ENCODE results near the gene BAX. TPM values are rescaled to one million over a fixed set of nuclear protein-coding genes. Genes with fewer than 3 reads are reported as not detected.

The BAX gene
- total and polyA plus RNA-seq, 2 donors (not counting 1 experiment from before 2014, with no cell fraction given), result 95.3 to 109 TPM

DNA sequence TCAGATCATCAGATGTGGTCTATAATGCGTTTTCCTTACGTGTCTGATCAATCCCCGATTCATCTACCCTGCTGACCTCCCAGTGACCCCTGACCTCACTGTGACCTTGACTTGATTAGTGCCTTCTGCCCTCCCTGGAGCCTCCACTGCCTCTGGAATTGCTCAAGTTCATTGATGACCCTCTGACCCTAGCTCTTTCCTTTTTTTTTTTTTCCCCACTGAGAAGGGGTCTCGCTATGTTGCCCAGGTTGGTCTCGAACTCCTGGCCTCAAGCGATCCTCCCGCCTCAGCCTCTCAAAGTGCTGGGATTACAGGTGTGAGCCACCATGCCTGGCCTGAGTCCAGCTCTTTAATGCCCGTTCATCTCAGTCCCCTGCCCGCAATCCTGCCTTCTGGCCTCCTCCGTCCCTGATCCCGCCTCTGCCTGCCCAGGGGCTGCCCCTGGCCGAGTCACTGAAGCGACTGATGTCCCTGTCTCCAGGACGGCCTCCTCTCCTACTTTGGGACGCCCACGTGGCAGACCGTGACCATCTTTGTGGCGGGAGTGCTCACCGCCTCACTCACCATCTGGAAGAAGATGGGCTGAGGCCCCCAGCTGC, 6.5 kb downstream of the BAX start:
- Histone ChIP-seq H3K27me3 (replicated peaks in 1 of 4; ENCODE audit: control extremely low read depth in 1 of 4, control insufficient read depth in 3 of 4, insufficient read depth in 4 of 4, low read length in 3 of 4) (no peaks in the 10 kb centered on the region), H3K36me3 (replicated peaks in 1 of 2; ENCODE audit: control extremely low read depth in 1 of 2, control insufficient read depth in 1 of 2, extremely low read depth in 1 of 2, insufficient read depth in 2 of 2, low read length in 1 of 2) (peaks cover 1 to 7% of the 10 kb centered on the region in 2 experiments), H3K4me2 (replicated peaks; ENCODE audit: low read depth, low read length, poor library complexity, severe bottlenecking) (no peak overlapping the region), H3K27ac (ENCODE audit: low read length in 2 of 2) (peak overlapping the region in 1 of 2 donors; percentile 88), H3K4me1 (ENCODE audit: control insufficient read depth in 2 of 2, insufficient read depth in 2 of 2, low read length in 2 of 2) (peaks cover 31 to 37% of the 10 kb centered on the region in 2 donors), H3K79me2 (ENCODE audit: control insufficient read depth, insufficient read depth, low read length) (peaks cover 27% of the 10 kb centered on the region), H3K9me3 (ENCODE audit: control extremely low read depth in 1 of 3, control insufficient read depth in 2 of 3, insufficient read depth in 1 of 3, low read length in 2 of 3) (no peaks in the 10 kb centered on the region), H4K20me1 (ENCODE audit: control insufficient read depth, insufficient read depth, low read length, poor library complexity, severe bottlenecking) (peaks cover 8% of the 10 kb centered on the region), H3K9ac (ENCODE audit: low read length) (no peak overlapping the region), H2AFZ (ENCODE audit: insufficient read depth, low read depth, low read length, poor library complexity, severe bottlenecking) (no peak overlapping the region), H3K4me3 (ENCODE audit: control extremely low read depth in 1 of 5, extremely low read depth in 1 of 5, insufficient read depth in 1 of 5, low read depth in 2 of 5, low read length in 4 of 5) (no peak overlapping the region)
- no peak for ATAC-seq (ENCODE audit: low read depth)
- 95% methylated on average over 17 of the region's 19 CpGs for WGBS (ENCODE audit: insufficient coverage)
- intact Hi-C loops (cut with micrococcal nuclease), result no loop called here
- Mint-ChIP-seq H3K27ac (no peak overlapping the region), H3K9me3 (ENCODE audit: insufficient read depth) (no peaks in the 10 kb centered on the region), H3K4me3 (no peak overlapping the region), H3K4me1 (peaks cover 52% of the 10 kb centered on the region), H3K27me3 (no peaks in the 10 kb centered on the region)
- POLR2A ChIA-PET, result interaction anchor here (0.7 to 1.5 kb wide), 3 partner anchors 88 to 324 kb away, joined by 3 to 6 read pairs (median 4); partner anchors contain the start of gene DBP
- no peak for TF ChIP-seq EZH2 (IDR thresholded peaks at IDR 0.05; ENCODE audit: borderline replicate concordance, insufficient read depth, low read depth, low read length, poor library complexity, severe bottlenecking)
- TF ChIP-seq, protein P1, sequence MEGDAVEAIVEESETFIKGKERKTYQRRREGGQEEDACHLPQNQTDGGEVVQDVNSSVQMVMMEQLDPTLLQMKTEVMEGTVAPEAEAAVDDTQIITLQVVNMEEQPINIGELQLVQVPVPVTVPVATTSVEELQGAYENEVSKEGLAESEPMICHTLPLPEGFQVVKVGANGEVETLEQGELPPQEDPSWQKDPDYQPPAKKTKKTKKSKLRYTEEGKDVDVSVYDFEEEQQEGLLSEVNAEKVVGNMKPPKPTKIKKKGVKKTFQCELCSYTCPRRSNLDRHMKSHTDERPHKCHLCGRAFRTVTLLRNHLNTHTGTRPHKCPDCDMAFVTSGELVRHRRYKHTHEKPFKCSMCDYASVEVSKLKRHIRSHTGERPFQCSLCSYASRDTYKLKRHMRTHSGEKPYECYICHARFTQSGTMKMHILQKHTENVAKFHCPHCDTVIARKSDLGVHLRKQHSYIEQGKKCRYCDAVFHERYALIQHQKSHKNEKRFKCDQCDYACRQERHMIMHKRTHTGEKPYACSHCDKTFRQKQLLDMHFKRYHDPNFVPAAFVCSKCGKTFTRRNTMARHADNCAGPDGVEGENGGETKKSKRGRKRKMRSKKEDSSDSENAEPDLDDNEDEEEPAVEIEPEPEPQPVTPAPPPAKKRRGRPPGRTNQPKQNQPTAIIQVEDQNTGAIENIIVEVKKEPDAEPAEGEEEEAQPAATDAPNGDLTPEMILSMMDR (IDR thresholded peaks at IDR 0.05), result no peak
- no peak for DNase-seq
- CTCF ChIA-PET, result interaction anchor here (1.5 to 2.4 kb wide), 3 partner anchors 9 to 32 kb away, joined by 4 to 8 read pairs (median 8); partner anchors contain the start of genes GYS1 and RUVBL2

DNA sequence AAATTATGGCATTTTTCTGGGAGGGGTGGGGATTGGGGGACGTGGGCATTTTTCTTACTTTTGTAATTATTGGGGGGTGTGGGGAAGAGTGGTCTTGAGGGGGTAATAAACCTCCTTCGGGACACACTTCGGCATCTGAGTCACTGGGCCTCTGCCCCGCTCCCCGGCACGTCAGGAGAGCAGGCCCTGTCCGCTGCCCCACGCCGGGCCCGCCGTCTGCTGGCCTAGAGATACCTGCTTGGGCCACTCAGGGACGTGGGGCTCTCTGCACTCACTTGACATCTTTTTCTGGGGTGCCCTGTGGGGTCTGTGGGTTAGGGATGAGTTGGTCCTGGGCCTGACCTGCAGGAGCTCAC, 7.0 kb downstream of the BAX start:
- peaks cover 13% of the 10 kb centered on the region for H4K20me1 ChIP-seq (ENCODE audit: control insufficient read depth, insufficient read depth, low read length, poor library complexity, severe bottlenecking)
- peaks cover 36 to 42% of the 10 kb centered on the region in 2 donors for H3K4me1 ChIP-seq (ENCODE audit: control insufficient read depth in 2 of 2, insufficient read depth in 2 of 2, low read length in 2 of 2)
- H3K4me3 ChIP-seq (ENCODE audit: control extremely low read depth in 1 of 5, extremely low read depth in 1 of 5, insufficient read depth in 1 of 5, low read depth in 2 of 5, low read length in 4 of 5), result no peak overlapping the region
- Mint-ChIP-seq H3K4me3 (peak overlapping the region; percentile 64), H3K27ac (peak overlapping the region; percentile 93), H3K9me3 (ENCODE audit: insufficient read depth) (no peaks in the 10 kb centered on the region), H3K4me1 (peaks cover 54% of the 10 kb centered on the region), H3K27me3 (no peaks in the 10 kb centered on the region)
- peak overlapping the region; percentile 50 for H3K9ac ChIP-seq (ENCODE audit: low read length)
- H2AFZ ChIP-seq (ENCODE audit: insufficient read depth, low read depth, low read length, poor library complexity, severe bottlenecking), result no peak overlapping the region
- 92% methylated on average over 11 of the region's 12 CpGs for WGBS (ENCODE audit: insufficient coverage)
- H3K27ac ChIP-seq (ENCODE audit: low read length in 2 of 2), result peak overlapping the region; percentile 85 to 88
- H3K9me3 ChIP-seq (ENCODE audit: control extremely low read depth in 1 of 3, control insufficient read depth in 2 of 3, insufficient read depth in 1 of 3, low read length in 2 of 3), result no peaks in the 10 kb centered on the region
- TF ChIP-seq EZH2 (IDR thresholded peaks at IDR 0.05; ENCODE audit: borderline replicate concordance, insufficient read depth, low read depth, low read length, poor library complexity, severe bottlenecking), result no peak
- TF ChIP-seq, protein P1 (IDR thresholded peaks at IDR 0.05), result no peak
- peaks cover 0 to 9% of the 10 kb centered on the region in 2 experiments for H3K36me3 ChIP-seq (replicated peaks in 1 of 2; ENCODE audit: control extremely low read depth in 1 of 2, control insufficient read depth in 1 of 2, extremely low read depth in 1 of 2, insufficient read depth in 2 of 2, low read length in 1 of 2)
- peaks cover 30% of the 10 kb centered on the region for H3K79me2 ChIP-seq (ENCODE audit: control insufficient read depth, insufficient read depth, low read length)
- ChIA-PET POLR2A (interaction anchor here (0.7 to 1.5 kb wide), 5 partner anchors 10 to 324 kb away, joined by 3 to 6 read pairs (median 4); partner anchors contain the start of gene DBP), CTCF (interaction anchor here (1.5 kb wide), 2 partner anchors 9 to 32 kb away, joined by 4 to 8 read pairs; partner anchors contain the start of genes GYS1 and RUVBL2)
- intact Hi-C loops (cut with micrococcal nuclease), result no loop called here
- DNase-seq (no peak), ATAC-seq (ENCODE audit: low read depth) (no peak)
- H3K4me2 ChIP-seq (replicated peaks; ENCODE audit: low read depth, low read length, poor library complexity, severe bottlenecking), result peak overlapping the region; percentile 75
- no peaks in the 10 kb centered on the region for H3K27me3 ChIP-seq (replicated peaks in 1 of 4; ENCODE audit: control extremely low read depth in 1 of 4, control insufficient read depth in 3 of 4, insufficient read depth in 4 of 4, low read length in 3 of 4)
